HPDE6-E6E7 (cell line): Measurements from ENCODE around the gene PCSK5.

Experiments
- DNase-seq: peaks from one replicate; pipeline ENCODE4 v3.0.0; 2011; ENCODE audit warnings: missing footprints; ENCODE audit errors: extremely low spot score

Gene PCSK5

GRCh38 chr9:76395381-76395780, 504.9 kb downstream of the PCSK5 start:
- no peak for DNase-seq

- no peak for DNase-seq
Observed at GRCh38 chr9:76396144-76396543, 505.7 kb downstream of the PCSK5 start.

GRCh38 chr9:76396597-76396996, 506.1 kb downstream of the PCSK5 start:
- DNase-seq: no peak

GRCh38 chr9:76399856-76400255, 509.4 kb downstream of the PCSK5 start:
- DNase-seq: no peak

- DNase-seq: peak; percentile 60
Observed at GRCh38 chr9:76400534-76401096, 510.1 kb downstream of the PCSK5 start.

GRCh38 chr9:76401176-76401575, 510.7 kb downstream of the PCSK5 start:
- DNase-seq: no peak

- no peak for DNase-seq
Observed at GRCh38 chr9:76401580-76402354, 511.3 kb downstream of the PCSK5 start.

GRCh38 chr9:76403352-76403751, 512.9 kb downstream of the PCSK5 start:
- peak; percentile 38 for DNase-seq

GRCh38 chr9:76404401-76404800, 513.9 kb downstream of the PCSK5 start:
- no peak for DNase-seq

- no peak for DNase-seq
Observed at GRCh38 chr9:76405340-76405739, 514.9 kb downstream of the PCSK5 start.

GRCh38 chr9:76405868-76406267, 515.4 kb downstream of the PCSK5 start:
- DNase-seq: no peak
